C4-2B (cell line): ENCODE data around the gene KIAA1549.

Source experiments
- CTCF ChIP-seq: fragments of 450-650 bp; conservative IDR thresholded peaks from 2 replicates; pipeline ENCODE4 v1.5.1; 2017; ENCODE audit warnings: mild to moderate bottlenecking
- ZFX ChIP-seq: fragments of 450-650 bp; IDR thresholded peaks from 2 replicates; pipeline ENCODE4 v1.6.1; 2017

- TF ChIP-seq CTCF (no peak), ZFX (no peak)
These were observed 117.3 kb downstream of the KIAA1549 start for GRCh38 chr7:138863931-138864330.
